Measurements from ENCODE around the gene MED13L. TPM values are rescaled to one million over a fixed set of nuclear protein-coding genes. Genes with fewer than 3 reads are reported as not detected.

MED13L gene
- total and polyA plus RNA-seq, 2 donors (not counting 3 experiments of a cell fraction or from before 2014, with no cell fraction given) = 27.4 to 93.6 TPM

- Histone ChIP-seq H3K9me3 (replicated peaks; ENCODE audit: control insufficient read depth, insufficient read depth, low read length) (no peaks in the 10 kb centered on the region), H2AFZ (ENCODE audit: low read depth, low read length) (no peak overlapping the region), H3K4me2 (ENCODE audit: insufficient read depth, low read length) (no peak overlapping the region), H3K9ac (replicated peaks; ENCODE audit: extremely low read depth, insufficient read depth, low read length) (no peak overlapping the region), H3K36me3 (ENCODE audit: control insufficient read depth in 2 of 2, extremely low read depth in 1 of 2, insufficient read depth in 2 of 2, low read length in 2 of 2) (no peaks in the 10 kb centered on the region), H3K27me3 (ENCODE audit: control insufficient read depth in 2 of 2, insufficient read depth in 2 of 2, low read length in 2 of 2) (no peaks in the 10 kb centered on the region), H4K20me1 (replicated peaks; ENCODE audit: control insufficient read depth, extremely low read depth, insufficient read depth, low read length) (no peaks in the 10 kb centered on the region), H3K4me3 (replicated peaks in 1 of 3; ENCODE audit: insufficient read depth in 1 of 3, low read depth in 1 of 3, low read length in 3 of 3) (no peak overlapping the region), H3K4me1 (ENCODE audit: control insufficient read depth, extremely low read depth, insufficient read depth, low read length) (no peaks in the 10 kb centered on the region), H3K27ac (ENCODE audit: insufficient read depth, low read depth, low read length) (no peak overlapping the region), H3K79me2 (ENCODE audit: control insufficient read depth, insufficient read depth, low read length) (no peaks in the 10 kb centered on the region), H3K9me1 (replicated peaks; ENCODE audit: control insufficient read depth, extremely low read depth, insufficient read depth, low read length) (no peaks in the 10 kb centered on the region)
- FAIRE-seq (no peak), DNase-seq (ENCODE audit: low read depth, low spot score) (no peak)
- ChIA-PET POLR2A (no interaction called here), CTCF (interaction anchor here (0.8 to 1.7 kb wide), 3 partner anchors 758 to 1984 kb away, joined by 3 to 4 read pairs (median 4); partner anchors contain the start of gene RBM19)
- no peak for TF ChIP-seq JUN (IDR thresholded peaks at IDR 0.05; ENCODE audit: borderline replicate concordance, insufficient read depth, insufficient read length, low read depth)
- TF ChIP-seq, protein P1, sequence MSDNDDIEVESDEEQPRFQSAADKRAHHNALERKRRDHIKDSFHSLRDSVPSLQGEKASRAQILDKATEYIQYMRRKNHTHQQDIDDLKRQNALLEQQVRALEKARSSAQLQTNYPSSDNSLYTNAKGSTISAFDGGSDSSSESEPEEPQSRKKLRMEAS (IDR thresholded peaks at IDR 0.05; ENCODE audit: insufficient read depth, insufficient read length) = no peak
- TF ChIP-seq POLR2AphosphoS5 (IDR thresholded peaks at IDR 0.05; ENCODE audit: insufficient read depth, low read depth, low read length) = no peak
- no peak for TF ChIP-seq EZH2 (IDR thresholded peaks at IDR 0.05; ENCODE audit: borderline replicate concordance, low read depth, low read length, severe bottlenecking)
- TF ChIP-seq GATA2 (IDR thresholded peaks at IDR 0.05; ENCODE audit: insufficient read depth, insufficient read length, low read depth, low read length) = no peak
- no peak for TF ChIP-seq POLR2A (IDR thresholded peaks at IDR 0.05; ENCODE audit: low read depth, low read length)
- no peak for TF ChIP-seq FOS (IDR thresholded peaks at IDR 0.05; ENCODE audit: borderline replicate concordance, insufficient read depth, low read length)
- TF ChIP-seq, protein P2, sequence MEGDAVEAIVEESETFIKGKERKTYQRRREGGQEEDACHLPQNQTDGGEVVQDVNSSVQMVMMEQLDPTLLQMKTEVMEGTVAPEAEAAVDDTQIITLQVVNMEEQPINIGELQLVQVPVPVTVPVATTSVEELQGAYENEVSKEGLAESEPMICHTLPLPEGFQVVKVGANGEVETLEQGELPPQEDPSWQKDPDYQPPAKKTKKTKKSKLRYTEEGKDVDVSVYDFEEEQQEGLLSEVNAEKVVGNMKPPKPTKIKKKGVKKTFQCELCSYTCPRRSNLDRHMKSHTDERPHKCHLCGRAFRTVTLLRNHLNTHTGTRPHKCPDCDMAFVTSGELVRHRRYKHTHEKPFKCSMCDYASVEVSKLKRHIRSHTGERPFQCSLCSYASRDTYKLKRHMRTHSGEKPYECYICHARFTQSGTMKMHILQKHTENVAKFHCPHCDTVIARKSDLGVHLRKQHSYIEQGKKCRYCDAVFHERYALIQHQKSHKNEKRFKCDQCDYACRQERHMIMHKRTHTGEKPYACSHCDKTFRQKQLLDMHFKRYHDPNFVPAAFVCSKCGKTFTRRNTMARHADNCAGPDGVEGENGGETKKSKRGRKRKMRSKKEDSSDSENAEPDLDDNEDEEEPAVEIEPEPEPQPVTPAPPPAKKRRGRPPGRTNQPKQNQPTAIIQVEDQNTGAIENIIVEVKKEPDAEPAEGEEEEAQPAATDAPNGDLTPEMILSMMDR (IDR thresholded peaks at IDR 0.05; ENCODE audit: extremely low read depth in 1 of 2, insufficient read depth in 1 of 2, low read depth in 1 of 2, low read length in 2 of 2) = no peak
- no peak for TF ChIP-seq MYC (IDR thresholded peaks at IDR 0.05; ENCODE audit: low read depth, low read length)
- intact Hi-C loops (cut with micrococcal nuclease) = no loop called here
- dilution Hi-C loops (cut with MboI; ENCODE audit: extremely low pct_ligation_motif_present, low sequenced_read_pairs) = no loop called here
- no TSS peak for BruUV-seq (replicated peaks)
Observed at GRCh38 chr12:115950959-115951358, 326.5 kb downstream of the MED13L start.
